GM23248 (cell line): ENCODE measurements around the gene KLHDC7B.
"Not testable (repeated sequence)": the region's sequence is repeated elsewhere in the genome, so short reads cannot be mapped to it uniquely, and the experiment has no call there.

Source experiments
- EZH2 ChIP-seq: fragments of 200-600 bp; sonication (generic); IDR thresholded peaks from 2 replicates; pipeline ENCODE4 v1.6.1; 2018; ENCODE audit warnings: antibody characterized with exemption, mild to moderate bottlenecking; ENCODE audit not compliant: insufficient read depth, poor library complexity, severe bottlenecking
- EZH2phosphoT487 ChIP-seq: fragments of 200-600 bp; sonication (generic); IDR thresholded peaks from 2 replicates; pipeline ENCODE4 v1.6.1; 2018; ENCODE audit warnings: antibody characterized with exemption, moderate library complexity, mild to moderate bottlenecking, low read depth; ENCODE audit not compliant: insufficient read depth

- not testable (repeated sequence) for TF ChIP-seq EZH2, EZH2phosphoT487
Observed at GRCh38 chr22:50533856-50534711, 11.6 kb upstream of the KLHDC7B start.
